Measurements from ENCODE around the gene FGD5.

GRCh38 chr3:14969671-14970070 is 150.9 kb downstream of the FGD5 start:
- TF ChIP-seq EZH2 (IDR thresholded peaks at IDR 0.05; ENCODE audit: borderline replicate concordance, low read length) (no peak), CTCF (IDR thresholded peaks at IDR 0.05; ENCODE audit: low read length) (no peak)
